HCT116 (cell line): ENCODE measurements around the gene CDH4. TPM values are rescaled to one million over a fixed set of nuclear protein-coding genes. Genes with fewer than 3 reads are reported as not detected.

ENCODE experiments used
- ATAC-seq: fragments of 200-7000 bp; cut with Tn5 transposase; 2 replicates; pipeline ENCODE4 v1.9.1; 2020; ENCODE audit warnings: mild to moderate bottlenecking, moderate library complexity
- BruUV-seq: library from RNA; stranded (reverse); fragments of 400-500 nt; replicated peaks from 2 replicates; lab custom pipeline; 2021; lab: Mats Ljungman, UMichigan
- CTCF ChIA-PET: fragments of 300-600 bp; sonication (Branson Sonifier 250); formaldehyde crosslinking; loops from one replicate; lab custom pipeline; 2021; ENCODE audit warnings: antibody characterized with exemption; lab: Charles Lee
- POLR2A ChIA-PET: fragments of 300-600, 350-600 bp; sonication (Branson Sonifier 250); formaldehyde crosslinking; loops from one replicate; lab custom pipeline; 2021; ENCODE audit warnings: antibody characterized with exemption; lab: Charles Lee
- RAD21 ChIA-PET, 2 experiments: fragments of 300-600 bp; sonication (Branson Sonifier 250); formaldehyde crosslinking; loops; one replicate each; lab custom pipeline; 2023; ENCODE audit warnings: low total read pairs in 2 of 2; ENCODE audit not compliant: uncharacterized antibody in 2 of 2, unreplicated experiment in 2 of 2, low non-redundant PET in 1 of 2; lab: Charles Lee
- DNase-seq: peaks from one replicate; pipeline ENCODE4 v3.0.0-alpha.2; 2010; ENCODE audit warnings: low read depth, low spot score
- H2AFZ ChIP-seq: fragments of 200-600 bp; shearing (Covaris generic), sonication (generic); 2 replicates; pipeline ENCODE4 v1.6.1; 2017; ENCODE audit warnings: low read depth, mixed run types, mixed read lengths, antibody characterized with exemption, low read length; ENCODE audit not compliant: poor library complexity, severe bottlenecking
- H3K27ac ChIP-seq: 2 replicates; pipeline ENCODE4 v1.5.1; 2012; ENCODE audit warnings: low read depth, low read length
- H3K27me3 ChIP-seq: fragments of 200-600 bp; sonication (generic); 2 replicates; pipeline ENCODE4 v1.6.1; 2016; ENCODE audit warnings: mixed run types, low read length, mixed read lengths; ENCODE audit not compliant: insufficient read depth
- H3K36me3 ChIP-seq, 2 experiments: fragments of 200-500 bp in 1 of 2; fragments of 200-600 bp in 1 of 2; sonication (Bioruptor generic) in 1 of 2; sonication (generic) in 1 of 2; 2 replicates each; pipeline versions ENCODE4 v1.5.1 to v1.6.1; 2014 to 2016; ENCODE audit warnings: low read length in 2 of 2, inconsistent platforms in 1 of 2, mixed read lengths in 1 of 2, mixed run types in 1 of 2; ENCODE audit not compliant: insufficient read depth in 2 of 2, control insufficient read depth in 1 of 2
- H3K4me1 ChIP-seq, 2 experiments: fragments of 200-600 bp in 1 of 2; sonication (generic) in 1 of 2; 2 replicates each; pipeline versions ENCODE4 v1.5.1 to v1.6.1; 2012 to 2017; ENCODE audit warnings: low read length in 2 of 2, inconsistent platforms in 1 of 2, mild to moderate bottlenecking in 1 of 2, mixed read lengths in 1 of 2, mixed run types in 1 of 2, moderate library complexity in 1 of 2; ENCODE audit not compliant: insufficient read depth in 2 of 2, control insufficient read depth in 1 of 2
- H3K4me2 ChIP-seq: fragments of 200-600 bp; sonication (generic); 2 replicates; pipeline ENCODE4 v1.6.1; 2017; ENCODE audit warnings: mixed run types, low read length, mixed read lengths
- H3K4me3 ChIP-seq, 2 experiments: fragments of 200-600 bp in 1 of 2; sonication (generic) in 1 of 2; replicated peaks in 1 of 2; 2 replicates each; pipeline ENCODE4 v1.5.1; 2011 to 2016; ENCODE audit warnings: low read length in 2 of 2, control low read depth in 1 of 2, low read depth in 1 of 2, mild to moderate bottlenecking in 1 of 2, mixed read lengths in 1 of 2, mixed run types in 1 of 2
- H3K79me2 ChIP-seq: fragments of 200-600 bp; sonication (generic); 2 replicates; pipeline ENCODE4 v1.6.1; 2017; ENCODE audit warnings: mild to moderate bottlenecking, mixed run types, low read length, moderate library complexity, mixed read lengths; ENCODE audit not compliant: insufficient read depth
- H3K9ac ChIP-seq: fragments of 200-600 bp; sonication (generic); 2 replicates; pipeline ENCODE4 v1.6.1; 2016; ENCODE audit warnings: low read length, mixed read lengths
- H3K9me2 ChIP-seq: fragments of 200-600 bp; sonication (generic), shearing (Covaris generic); 2 replicates; pipeline ENCODE4 v1.6.1; 2017; ENCODE audit warnings: mixed run types, mild to moderate bottlenecking, moderate library complexity; ENCODE audit not compliant: insufficient read depth
- H3K9me3 ChIP-seq, 2 experiments: fragments of 200-500 bp in 1 of 2; fragments of 200-600 bp in 1 of 2; sonication (Bioruptor generic) in 1 of 2; sonication (generic) in 1 of 2; 2 replicates each; pipeline ENCODE4 v1.6.1; 2014 to 2017; ENCODE audit warnings: low read length in 2 of 2, mixed read lengths in 2 of 2, inconsistent platforms in 1 of 2, low read depth in 1 of 2, mild to moderate bottlenecking in 1 of 2, mixed run types in 1 of 2, moderate library complexity in 1 of 2; ENCODE audit not compliant: control insufficient read depth in 1 of 2, insufficient read depth in 1 of 2
- H4K20me1 ChIP-seq: fragments of 200-600 bp; sonication (generic), shearing (Covaris generic); 2 replicates; pipeline ENCODE4 v1.6.1; 2017; ENCODE audit warnings: mixed run types, mild to moderate bottlenecking, moderate library complexity; ENCODE audit not compliant: insufficient read depth
- CEBPB ChIP-seq: IDR thresholded peaks from 2 replicates; pipeline ENCODE4 v1.6.1; 2012; ENCODE audit warnings: low read depth
- ELF1 ChIP-seq: IDR thresholded peaks from 2 replicates; pipeline ENCODE4 v1.6.1; 2012; ENCODE audit warnings: low read depth, borderline replicate concordance
- FOSL1 ChIP-seq: IDR thresholded peaks from 2 replicates; pipeline ENCODE4 v1.6.1; 2012; ENCODE audit warnings: low read depth
- JUND ChIP-seq: IDR thresholded peaks from 2 replicates; pipeline ENCODE4 v1.6.1; 2012
- POLR2A ChIP-seq: IDR thresholded peaks from 2 replicates; pipeline ENCODE4 v1.7.0; 2011; ENCODE audit warnings: borderline replicate concordance; ENCODE audit not compliant: insufficient read depth, insufficient read length; ENCODE audit errors: extremely low read depth
- POLR2AphosphoS5 ChIP-seq: IDR thresholded peaks from 2 replicates; pipeline ENCODE4 v1.6.1; 2011; ENCODE audit warnings: mild to moderate bottlenecking, low read depth, low read length, moderate library complexity
- RAD21 ChIP-seq: IDR thresholded peaks from 2 replicates; pipeline ENCODE4 v1.6.1; 2012; ENCODE audit warnings: low read depth, mild to moderate bottlenecking
- SIN3A ChIP-seq: IDR thresholded peaks from 2 replicates; pipeline ENCODE4 v1.6.1; 2012; ENCODE audit warnings: low read depth
- SRF ChIP-seq: IDR thresholded peaks from 2 replicates; pipeline ENCODE4 v1.6.1; 2012; ENCODE audit warnings: low read depth
- TCF7L2 ChIP-seq: IDR thresholded peaks from 2 replicates; pipeline ENCODE4 v1.7.0; 2011; ENCODE audit warnings: borderline replicate concordance, inconsistent platforms; ENCODE audit not compliant: insufficient read depth, insufficient read length; ENCODE audit errors: extremely low read depth
- ZFX ChIP-seq: fragments of 450-650 bp; IDR thresholded peaks from 2 replicates; pipeline ENCODE4 v1.6.1; 2017
- ZNF274 ChIP-seq: fragments of 200-500 bp; sonication (Bioruptor generic); IDR thresholded peaks from 2 replicates; pipeline ENCODE4 v1.6.1; 2014; ENCODE audit warnings: mild to moderate bottlenecking, low read depth, low read length, inconsistent platforms
- intact Hi-C: fragments of 100-400 bp; cut with micrococcal nuclease; formaldehyde crosslinking; loops from 2 replicates; pipeline ENCODE4 v1.10.0; 2022
- total RNA-seq: library from RNA; stranded (reverse); gene quantifications from one replicate; pipeline ENCODE4 v1.2.1, GENCODE V29; 2021; ENCODE audit not compliant: unreplicated experiment
- TF ChIP-seq, protein P1 (sequence below): IDR thresholded peaks from 2 replicates; pipeline ENCODE4 v1.6.1; 2012
- TF ChIP-seq, protein P2 (sequence below): IDR thresholded peaks from 2 replicates; pipeline ENCODE4 v1.6.1; 2012; ENCODE audit warnings: low read depth

CDH4 gene
- total RNA-seq, 1 experiment from 2014 or later, result not detected

DNA sequence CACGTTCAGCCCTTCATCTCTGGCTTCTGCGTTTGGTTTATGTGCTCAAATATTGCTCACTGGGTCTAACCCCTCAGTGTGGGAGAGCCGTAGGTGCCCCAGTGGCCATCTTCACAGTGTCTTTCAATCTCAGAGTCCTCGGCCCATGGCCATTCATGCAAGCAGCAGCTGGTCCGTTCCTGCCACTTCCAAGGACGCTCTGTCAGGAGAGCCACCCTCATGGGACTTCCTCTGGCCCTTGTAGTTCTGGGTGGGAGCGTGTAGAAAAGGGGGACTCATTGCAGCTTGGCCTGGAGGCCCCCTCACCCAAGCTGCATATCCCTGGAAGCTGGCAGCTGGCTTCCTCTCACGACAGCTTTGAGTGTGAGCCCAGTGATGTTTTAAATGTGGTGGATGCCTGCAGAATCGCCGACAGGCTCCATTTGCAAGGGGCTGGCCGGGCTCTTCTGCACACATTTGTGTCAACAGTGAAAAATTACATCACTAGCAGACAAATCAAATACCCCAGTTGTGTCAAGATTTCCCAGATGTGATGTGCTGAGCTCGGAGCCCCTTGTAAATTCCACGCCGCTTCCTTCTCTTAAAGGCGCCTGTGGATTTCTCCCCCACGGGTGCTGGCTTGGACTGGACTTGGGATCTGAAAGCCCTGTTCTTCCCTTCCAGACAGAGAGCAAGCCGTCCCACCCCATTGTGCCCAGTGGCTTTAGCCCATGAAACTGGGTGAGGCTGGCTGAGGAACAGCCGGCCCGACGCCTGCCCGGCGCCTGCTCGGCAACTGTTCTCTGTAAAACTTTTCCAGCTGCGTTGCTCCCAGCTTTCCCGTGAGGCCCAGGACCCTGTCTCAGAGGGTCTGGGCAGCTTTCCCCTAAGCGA is 453.6 kb downstream of the CDH4 start:
- Histone ChIP-seq H2AFZ (no peak overlapping the region), H3K27me3 (peaks cover 29% of the 10 kb centered on the region), H3K4me1 (no peaks in the 10 kb centered on the region), H3K9ac (no peak overlapping the region), H3K27ac (no peak overlapping the region), H4K20me1 (no peaks in the 10 kb centered on the region)
- DNase-seq, result no peak
- intact Hi-C loops, result no loop called here
- RAD21 ChIA-PET, result no interaction called here
- TF ChIP-seq JUND (no peak), SIN3A (no peak), SRF (no peak), ZNF274 (no peak), TCF7L2 (no peak), ELF1 (no peak), POLR2A (no peak), POLR2AphosphoS5 (no peak), CEBPB (no peak), FOSL1 (no peak), RAD21 (no peak), ZFX (no peak)
- TF ChIP-seq, protein P1, sequence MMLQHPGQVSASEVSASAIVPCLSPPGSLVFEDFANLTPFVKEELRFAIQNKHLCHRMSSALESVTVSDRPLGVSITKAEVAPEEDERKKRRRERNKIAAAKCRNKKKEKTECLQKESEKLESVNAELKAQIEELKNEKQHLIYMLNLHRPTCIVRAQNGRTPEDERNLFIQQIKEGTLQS, result no peak
- TF ChIP-seq, protein P2, sequence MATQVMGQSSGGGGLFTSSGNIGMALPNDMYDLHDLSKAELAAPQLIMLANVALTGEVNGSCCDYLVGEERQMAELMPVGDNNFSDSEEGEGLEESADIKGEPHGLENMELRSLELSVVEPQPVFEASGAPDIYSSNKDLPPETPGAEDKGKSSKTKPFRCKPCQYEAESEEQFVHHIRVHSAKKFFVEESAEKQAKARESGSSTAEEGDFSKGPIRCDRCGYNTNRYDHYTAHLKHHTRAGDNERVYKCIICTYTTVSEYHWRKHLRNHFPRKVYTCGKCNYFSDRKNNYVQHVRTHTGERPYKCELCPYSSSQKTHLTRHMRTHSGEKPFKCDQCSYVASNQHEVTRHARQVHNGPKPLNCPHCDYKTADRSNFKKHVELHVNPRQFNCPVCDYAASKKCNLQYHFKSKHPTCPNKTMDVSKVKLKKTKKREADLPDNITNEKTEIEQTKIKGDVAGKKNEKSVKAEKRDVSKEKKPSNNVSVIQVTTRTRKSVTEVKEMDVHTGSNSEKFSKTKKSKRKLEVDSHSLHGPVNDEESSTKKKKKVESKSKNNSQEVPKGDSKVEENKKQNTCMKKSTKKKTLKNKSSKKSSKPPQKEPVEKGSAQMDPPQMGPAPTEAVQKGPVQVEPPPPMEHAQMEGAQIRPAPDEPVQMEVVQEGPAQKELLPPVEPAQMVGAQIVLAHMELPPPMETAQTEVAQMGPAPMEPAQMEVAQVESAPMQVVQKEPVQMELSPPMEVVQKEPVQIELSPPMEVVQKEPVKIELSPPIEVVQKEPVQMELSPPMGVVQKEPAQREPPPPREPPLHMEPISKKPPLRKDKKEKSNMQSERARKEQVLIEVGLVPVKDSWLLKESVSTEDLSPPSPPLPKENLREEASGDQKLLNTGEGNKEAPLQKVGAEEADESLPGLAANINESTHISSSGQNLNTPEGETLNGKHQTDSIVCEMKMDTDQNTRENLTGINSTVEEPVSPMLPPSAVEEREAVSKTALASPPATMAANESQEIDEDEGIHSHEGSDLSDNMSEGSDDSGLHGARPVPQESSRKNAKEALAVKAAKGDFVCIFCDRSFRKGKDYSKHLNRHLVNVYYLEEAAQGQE, result no peak
- TF ChIP-seq, all 23 proteins: peak for 0
- BruUV-seq, result no TSS peak
- Histone ChIP-seq H3K9me3 (no peaks in the 10 kb centered on the region), H3K9me2 (no peaks in the 10 kb centered on the region), H3K36me3 (no peaks in the 10 kb centered on the region), H3K79me2 (no peaks in the 10 kb centered on the region), H3K4me2 (no peak overlapping the region), H3K4me3 (no peak overlapping the region)
- no peak for ATAC-seq
- ChIA-PET CTCF (no interaction called here), POLR2A (no interaction called here)
